Cardiac atrium fibroblast (primary cell): ENCODE measurements around the gene RAD17. TPM values are rescaled to one million over a fixed set of nuclear protein-coding genes. Genes with fewer than 3 reads are reported as not detected.

Experiments used
- total RNA-seq: library from RNA; depleted of rRNA; stranded (reverse); fragments of >200 nt; gene quantifications from 2 replicates; pipeline ENCODE4 v1.2.3, GENCODE V29; 2015

The RAD17 gene, protein sequence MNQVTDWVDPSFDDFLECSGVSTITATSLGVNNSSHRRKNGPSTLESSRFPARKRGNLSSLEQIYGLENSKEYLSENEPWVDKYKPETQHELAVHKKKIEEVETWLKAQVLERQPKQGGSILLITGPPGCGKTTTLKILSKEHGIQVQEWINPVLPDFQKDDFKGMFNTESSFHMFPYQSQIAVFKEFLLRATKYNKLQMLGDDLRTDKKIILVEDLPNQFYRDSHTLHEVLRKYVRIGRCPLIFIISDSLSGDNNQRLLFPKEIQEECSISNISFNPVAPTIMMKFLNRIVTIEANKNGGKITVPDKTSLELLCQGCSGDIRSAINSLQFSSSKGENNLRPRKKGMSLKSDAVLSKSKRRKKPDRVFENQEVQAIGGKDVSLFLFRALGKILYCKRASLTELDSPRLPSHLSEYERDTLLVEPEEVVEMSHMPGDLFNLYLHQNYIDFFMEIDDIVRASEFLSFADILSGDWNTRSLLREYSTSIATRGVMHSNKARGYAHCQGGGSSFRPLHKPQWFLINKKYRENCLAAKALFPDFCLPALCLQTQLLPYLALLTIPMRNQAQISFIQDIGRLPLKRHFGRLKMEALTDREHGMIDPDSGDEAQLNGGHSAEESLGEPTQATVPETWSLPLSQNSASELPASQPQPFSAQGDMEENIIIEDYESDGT
- 11.6 and 13.0 TPM in 2 replicates for total RNA-seq

DNA sequence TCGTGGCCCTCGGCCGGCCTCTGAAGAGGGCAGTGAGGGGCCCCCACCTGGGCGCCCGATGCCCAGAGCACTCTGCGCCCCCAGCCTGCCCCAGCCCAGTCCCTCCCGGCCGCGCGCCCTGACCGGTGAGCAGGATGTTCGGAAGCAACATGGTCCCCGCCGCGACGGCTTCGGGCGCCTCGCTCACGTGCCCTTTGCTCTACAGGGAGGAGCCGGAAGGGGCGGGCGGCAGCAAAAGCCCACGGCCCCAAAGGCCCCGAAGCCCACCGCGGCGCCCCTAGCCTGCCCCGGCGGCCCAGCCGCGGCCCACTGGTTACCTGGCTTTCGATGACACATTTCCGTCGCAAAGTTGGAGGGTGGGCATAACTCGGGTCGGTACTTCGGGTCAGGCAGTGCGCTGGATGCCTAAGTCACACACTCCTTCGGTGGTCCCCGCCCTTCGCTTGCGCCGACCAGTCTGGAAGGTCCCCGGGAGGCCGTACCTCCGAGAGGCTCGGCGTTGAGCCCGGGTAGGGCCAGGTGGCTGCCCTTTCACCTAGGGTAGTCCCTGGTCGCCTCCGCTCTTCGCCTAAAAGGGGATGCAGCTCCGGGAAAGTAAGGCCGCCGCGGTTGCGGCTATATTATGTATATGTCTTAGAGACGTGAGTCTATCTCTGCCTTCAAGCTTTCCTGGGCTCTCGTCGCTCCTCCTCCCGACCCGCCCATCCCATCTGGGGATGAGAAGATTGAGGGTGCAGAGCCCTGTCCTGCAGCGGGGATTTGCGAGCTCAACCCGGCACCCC, at the start of gene RAD17, which contains the start of the genes AK6 and TAF9:
Gene RAD17, plus strand, starts transcription at position 479 of the 782 bp plus-strand sequence. CDS start 2,391 bp downstream, outside the sequence.
Gene AK6, minus strand, starts transcription at position 181 of the 782 bp plus-strand sequence. Its CDS starts 30 bp downstream, at position 151.
Gene TAF9, minus strand, starts transcription at position 181 of the 782 bp plus-strand sequence. CDS start 3,783 bp downstream, outside the sequence.

DNA sequence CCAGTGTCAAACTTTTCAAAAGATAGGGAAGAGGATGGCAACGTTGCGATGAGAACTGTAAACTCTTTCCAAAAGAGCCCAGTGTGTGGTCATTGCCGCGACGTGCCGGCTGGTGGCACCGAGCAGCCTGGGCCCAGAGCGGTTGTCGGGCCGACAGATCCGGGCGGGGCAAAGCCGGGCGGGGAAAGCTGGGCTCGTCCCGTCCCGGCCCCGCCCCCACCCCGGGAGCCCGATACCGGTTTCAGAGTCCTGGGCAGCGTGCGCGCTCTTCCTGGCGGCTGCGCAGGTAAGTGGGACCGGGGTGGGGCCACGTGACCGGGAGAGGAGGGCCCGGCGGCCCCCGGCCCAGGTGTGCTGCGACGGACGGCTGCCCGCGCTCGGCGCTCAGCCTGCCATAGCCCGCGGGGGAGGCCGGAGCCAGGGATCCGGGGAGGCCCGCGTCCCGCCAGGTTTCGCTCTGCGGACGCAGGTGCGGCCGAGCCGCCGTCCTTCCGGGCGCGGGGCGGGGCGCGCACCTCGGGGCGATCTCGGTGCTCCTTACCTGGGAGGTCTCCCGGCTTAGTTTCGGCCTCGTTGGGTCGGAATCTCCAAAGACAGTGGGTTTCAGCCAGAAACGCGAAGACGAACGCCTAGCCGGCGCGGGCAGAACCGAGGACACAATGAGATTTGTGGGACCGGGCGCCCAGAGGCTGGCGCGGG, 45.4 kb downstream of the RAD17 start, which contains the start of gene MARVELD2:
Gene MARVELD2, plus strand, starts transcription at position 232 of the 699 bp plus-strand sequence. CDS start 4,270 bp downstream, outside the sequence.

Other genes with a start within 250 kb of the RAD17 start
- gene CCNB1, start 202.7 kb upstream of the RAD17 start, total RNA-seq, result 20.4 and 50.1 TPM in 2 replicates
- 7.9 and 12.0 TPM in 2 replicates for gene CENPH, start 180.2 kb upstream of the RAD17 start, total RNA-seq
- 35.3 and 37.2 TPM in 2 replicates for gene CDK7, start 134.9 kb upstream of the RAD17 start, total RNA-seq
- gene CCDC125, start 37.0 kb upstream of the RAD17 start, total RNA-seq, result 0.72 and 2.4 TPM in 2 replicates
- 15.2 and 16.7 TPM in 2 replicates for gene AK6, start 298 bp upstream of the RAD17 start, total RNA-seq
- gene TAF9, start 298 bp upstream of the RAD17 start, total RNA-seq, result 55.6 and 55.9 TPM in 2 replicates
- 0.32 TPM in 1 of 2 replicates, not detected in the other for gene MARVELD2, start 45.3 kb downstream of the RAD17 start, total RNA-seq
- gene OCLN, start 123.0 kb downstream of the RAD17 start, total RNA-seq, result under 0.01 TPM in 2 replicates
- 16.6 and 20.6 TPM in 2 replicates for gene GTF2H2C, start 190.4 kb downstream of the RAD17 start, total RNA-seq